GM20000 (cell line): ENCODE results near the gene FAM47B.

ENCODE experiments used
- DNase-seq: peaks from one replicate; pipeline ENCODE4 v3.0.0; 2012; ENCODE audit warnings: low spot score
- CTCF ChIP-seq: IDR thresholded peaks from 2 replicates; pipeline ENCODE4 v1.5.1; 2012; ENCODE audit warnings: mild to moderate bottlenecking, control low read depth; ENCODE audit errors: extremely low read depth, missing control alignments

FAM47B gene

GRCh38 chrX:34917146-34917545 is 25.4 kb upstream of the FAM47B start:
- no peak for DNase-seq
- no peak for TF ChIP-seq CTCF

- no peak for DNase-seq
Measured at GRCh38 chrX:34918091-34918736, 24.4 kb upstream of the FAM47B start.

GRCh38 chrX:34918856-34919255 is 23.7 kb upstream of the FAM47B start:
- TF ChIP-seq CTCF: no peak
- DNase-seq: no peak

More at GRCh38 chrX:34918091-34918736, 24.4 kb upstream of the FAM47B start:
- no peak for TF ChIP-seq CTCF

GRCh38 chrX:34927866-34928265 is 14.7 kb upstream of the FAM47B start:
- TF ChIP-seq CTCF: no peak
- no peak for DNase-seq

- TF ChIP-seq CTCF: no peak
Measured at GRCh38 chrX:34943235-34943634, 639 bp downstream of the FAM47B start.

GRCh38 chrX:34956916-34957315 is 14.3 kb downstream of the FAM47B start:
- no peak for TF ChIP-seq CTCF
- DNase-seq: no peak

More at GRCh38 chrX:34943235-34943634, 639 bp downstream of the FAM47B start:
- no peak for DNase-seq

GRCh38 chrX:34961662-34962061 is 19.1 kb downstream of the FAM47B start:
- no peak for TF ChIP-seq CTCF

More at GRCh38 chrX:34961662-34962061, 19.1 kb downstream of the FAM47B start:
- DNase-seq: no peak
